BLaER1 (cell line): Measurements from ENCODE around the gene PTGER4.

Source experiments
- H3K27ac ChIP-seq: shearing (Covaris generic); formaldehyde crosslinking; 2 replicates; pipeline ENCODE4 v1.8.1; 2022
- H3K27me3 ChIP-seq: shearing (Covaris generic); formaldehyde crosslinking; 2 replicates; pipeline ENCODE4 v1.8.1; 2022
- H3K36me3 ChIP-seq: shearing (Covaris generic); formaldehyde crosslinking; 2 replicates; pipeline ENCODE4 v1.8.1; 2022
- H3K4me1 ChIP-seq: shearing (Covaris generic); formaldehyde crosslinking; 2 replicates; pipeline ENCODE4 v1.8.1; 2022
- H3K4me2 ChIP-seq: shearing (Covaris generic); formaldehyde crosslinking; 2 replicates; pipeline ENCODE4 v1.8.1; 2022
- H3K4me3 ChIP-seq: shearing (Covaris generic); formaldehyde crosslinking; 2 replicates; pipeline ENCODE4 v1.8.1; 2022
- H3K9ac ChIP-seq: shearing (Covaris generic); formaldehyde crosslinking; 2 replicates; pipeline ENCODE4 v1.8.1; 2022
- H3K9me3 ChIP-seq: shearing (Covaris generic); formaldehyde crosslinking; 2 replicates; pipeline ENCODE4 v1.8.1; 2022
- H4K20me1 ChIP-seq: shearing (Covaris generic); formaldehyde crosslinking; 2 replicates; pipeline ENCODE4 v1.8.1; 2022
- Cebpa-rat ChIP-seq: shearing (Covaris generic); IDR thresholded peaks from 2 replicates; pipeline ENCODE4 v1.8.1; 2022

The PTGER4 gene

GRCh38 chr5:40736103-40736875 is 56.6 kb downstream of the PTGER4 start:
- H3K27me3 ChIP-seq: no peaks in the 10 kb centered on the region
- H3K4me1 ChIP-seq: peaks cover 4% of the 10 kb centered on the region; the same call in 1 of the 2 replicates
- TF ChIP-seq Cebpa-rat: no peak
- H3K9ac ChIP-seq: no peak overlapping the region
- no peak overlapping the region for H3K4me3 ChIP-seq
- H3K9me3 ChIP-seq: peaks cover 19% of the 10 kb centered on the region
- peaks cover 14% of the 10 kb centered on the region for H4K20me1 ChIP-seq
- no peak overlapping the region for H3K27ac ChIP-seq
- H3K4me2 ChIP-seq: no peak overlapping the region
- peaks cover 58% of the 10 kb centered on the region for H3K36me3 ChIP-seq

DNA sequence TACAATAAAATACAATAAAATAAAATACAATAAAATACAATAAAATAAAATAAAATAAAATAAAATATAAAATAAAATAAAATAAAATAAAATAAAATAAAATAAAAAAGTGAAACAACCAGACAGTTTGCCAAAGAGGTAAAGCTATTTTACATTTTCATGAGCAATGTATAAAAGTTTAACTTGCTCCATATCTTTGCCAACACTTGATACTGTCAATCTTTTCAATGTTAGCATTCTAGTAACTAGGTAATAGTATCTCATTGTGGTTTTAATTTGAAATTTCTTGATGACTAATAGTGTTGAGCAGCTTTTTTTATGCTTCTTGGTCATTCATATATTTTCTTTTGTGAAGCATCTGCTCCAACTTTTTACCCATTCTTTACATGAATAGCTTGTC is 58.8 kb downstream of the PTGER4 start:
- TF ChIP-seq Cebpa-rat: no peak
- Histone ChIP-seq H4K20me1 (peaks cover 17% of the 10 kb centered on the region), H3K4me2 (no peak overlapping the region), H3K9me3 (peaks cover 23% of the 10 kb centered on the region), H3K27me3 (no peaks in the 10 kb centered on the region), H3K4me3 (no peak overlapping the region), H3K4me1 (peaks cover 9% of the 10 kb centered on the region), H3K36me3 (peaks cover 54% of the 10 kb centered on the region), H3K9ac (no peak overlapping the region), H3K27ac (no peak overlapping the region)
